ENCODE measurements around the gene ACTN1. TPM values are rescaled to one million over a fixed set of nuclear protein-coding genes. Genes with fewer than 3 reads are reported as not detected.

Gene ACTN1
- polyA plus RNA-seq, 1 of the 3 experiments (the other 2 are of a cell fraction) = 319 TPM

- TF ChIP-seq, protein P1, sequence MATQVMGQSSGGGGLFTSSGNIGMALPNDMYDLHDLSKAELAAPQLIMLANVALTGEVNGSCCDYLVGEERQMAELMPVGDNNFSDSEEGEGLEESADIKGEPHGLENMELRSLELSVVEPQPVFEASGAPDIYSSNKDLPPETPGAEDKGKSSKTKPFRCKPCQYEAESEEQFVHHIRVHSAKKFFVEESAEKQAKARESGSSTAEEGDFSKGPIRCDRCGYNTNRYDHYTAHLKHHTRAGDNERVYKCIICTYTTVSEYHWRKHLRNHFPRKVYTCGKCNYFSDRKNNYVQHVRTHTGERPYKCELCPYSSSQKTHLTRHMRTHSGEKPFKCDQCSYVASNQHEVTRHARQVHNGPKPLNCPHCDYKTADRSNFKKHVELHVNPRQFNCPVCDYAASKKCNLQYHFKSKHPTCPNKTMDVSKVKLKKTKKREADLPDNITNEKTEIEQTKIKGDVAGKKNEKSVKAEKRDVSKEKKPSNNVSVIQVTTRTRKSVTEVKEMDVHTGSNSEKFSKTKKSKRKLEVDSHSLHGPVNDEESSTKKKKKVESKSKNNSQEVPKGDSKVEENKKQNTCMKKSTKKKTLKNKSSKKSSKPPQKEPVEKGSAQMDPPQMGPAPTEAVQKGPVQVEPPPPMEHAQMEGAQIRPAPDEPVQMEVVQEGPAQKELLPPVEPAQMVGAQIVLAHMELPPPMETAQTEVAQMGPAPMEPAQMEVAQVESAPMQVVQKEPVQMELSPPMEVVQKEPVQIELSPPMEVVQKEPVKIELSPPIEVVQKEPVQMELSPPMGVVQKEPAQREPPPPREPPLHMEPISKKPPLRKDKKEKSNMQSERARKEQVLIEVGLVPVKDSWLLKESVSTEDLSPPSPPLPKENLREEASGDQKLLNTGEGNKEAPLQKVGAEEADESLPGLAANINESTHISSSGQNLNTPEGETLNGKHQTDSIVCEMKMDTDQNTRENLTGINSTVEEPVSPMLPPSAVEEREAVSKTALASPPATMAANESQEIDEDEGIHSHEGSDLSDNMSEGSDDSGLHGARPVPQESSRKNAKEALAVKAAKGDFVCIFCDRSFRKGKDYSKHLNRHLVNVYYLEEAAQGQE (IDR thresholded peaks at IDR 0.05; ENCODE audit: low read depth, low read length) = no peak
- TF ChIP-seq EZH2phosphoT487 (IDR thresholded peaks at IDR 0.05; ENCODE audit: borderline replicate concordance, low read depth) (no peak), FOSL2 (IDR thresholded peaks at IDR 0.05; ENCODE audit: borderline replicate concordance, low read depth) (no peak), MAX (IDR thresholded peaks at IDR 0.05; ENCODE audit: low read depth) (no peak), ELF1 (IDR thresholded peaks at IDR 0.05) (no peak), FOXM1 (IDR thresholded peaks at IDR 0.05; ENCODE audit: low read depth) (no peak), YY1 (IDR thresholded peaks at IDR 0.05; ENCODE audit: low read depth) (no peak), MEF2A (IDR thresholded peaks at IDR 0.05; ENCODE audit: borderline replicate concordance, low read depth) (no peak), JUND (IDR thresholded peaks at IDR 0.05) (no peak)
- TF ChIP-seq, protein P2, sequence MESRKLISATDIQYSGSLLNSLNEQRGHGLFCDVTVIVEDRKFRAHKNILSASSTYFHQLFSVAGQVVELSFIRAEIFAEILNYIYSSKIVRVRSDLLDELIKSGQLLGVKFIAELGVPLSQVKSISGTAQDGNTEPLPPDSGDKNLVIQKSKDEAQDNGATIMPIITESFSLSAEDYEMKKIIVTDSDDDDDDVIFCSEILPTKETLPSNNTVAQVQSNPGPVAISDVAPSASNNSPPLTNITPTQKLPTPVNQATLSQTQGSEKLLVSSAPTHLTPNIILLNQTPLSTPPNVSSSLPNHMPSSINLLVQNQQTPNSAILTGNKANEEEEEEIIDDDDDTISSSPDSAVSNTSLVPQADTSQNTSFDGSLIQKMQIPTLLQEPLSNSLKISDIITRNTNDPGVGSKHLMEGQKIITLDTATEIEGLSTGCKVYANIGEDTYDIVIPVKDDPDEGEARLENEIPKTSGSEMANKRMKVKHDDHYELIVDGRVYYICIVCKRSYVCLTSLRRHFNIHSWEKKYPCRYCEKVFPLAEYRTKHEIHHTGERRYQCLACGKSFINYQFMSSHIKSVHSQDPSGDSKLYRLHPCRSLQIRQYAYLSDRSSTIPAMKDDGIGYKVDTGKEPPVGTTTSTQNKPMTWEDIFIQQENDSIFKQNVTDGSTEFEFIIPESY (IDR thresholded peaks at IDR 0.05; ENCODE audit: borderline replicate concordance, low read depth) = no peak
- TF ChIP-seq, protein P3, sequence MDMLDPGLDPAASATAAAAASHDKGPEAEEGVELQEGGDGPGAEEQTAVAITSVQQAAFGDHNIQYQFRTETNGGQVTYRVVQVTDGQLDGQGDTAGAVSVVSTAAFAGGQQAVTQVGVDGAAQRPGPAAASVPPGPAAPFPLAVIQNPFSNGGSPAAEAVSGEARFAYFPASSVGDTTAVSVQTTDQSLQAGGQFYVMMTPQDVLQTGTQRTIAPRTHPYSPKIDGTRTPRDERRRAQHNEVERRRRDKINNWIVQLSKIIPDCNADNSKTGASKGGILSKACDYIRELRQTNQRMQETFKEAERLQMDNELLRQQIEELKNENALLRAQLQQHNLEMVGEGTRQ (IDR thresholded peaks at IDR 0.05; ENCODE audit: borderline replicate concordance, low read depth, low read length) = no peak
- TF ChIP-seq, protein P4, sequence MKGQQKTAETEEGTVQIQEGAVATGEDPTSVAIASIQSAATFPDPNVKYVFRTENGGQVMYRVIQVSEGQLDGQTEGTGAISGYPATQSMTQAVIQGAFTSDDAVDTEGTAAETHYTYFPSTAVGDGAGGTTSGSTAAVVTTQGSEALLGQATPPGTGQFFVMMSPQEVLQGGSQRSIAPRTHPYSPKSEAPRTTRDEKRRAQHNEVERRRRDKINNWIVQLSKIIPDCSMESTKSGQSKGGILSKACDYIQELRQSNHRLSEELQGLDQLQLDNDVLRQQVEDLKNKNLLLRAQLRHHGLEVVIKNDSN (IDR thresholded peaks at IDR 0.05; ENCODE audit: borderline replicate concordance, low read depth) = no peak
These were observed 65.6 kb downstream of the ACTN1 start (continued) for GRCh38 chr14:68913516-68913915.
